SK-N-DZ (cell line): ENCODE results near the gene ZNF668.
"Not testable (repeated sequence)": the region's sequence is repeated elsewhere in the genome, so short reads cannot be mapped to it uniquely, and the experiment has no call there.

ENCODE experiments used
- DNase-seq: peaks from one replicate; pipeline ENCODE4 v3.0.0-alpha.2; 2015; ENCODE audit warnings: low spot score

Gene ZNF668

GRCh38 chr16:31100876-31101641, 27.0 kb upstream of the ZNF668 start:
- DNase-seq, result not testable (repeated sequence)

DNA sequence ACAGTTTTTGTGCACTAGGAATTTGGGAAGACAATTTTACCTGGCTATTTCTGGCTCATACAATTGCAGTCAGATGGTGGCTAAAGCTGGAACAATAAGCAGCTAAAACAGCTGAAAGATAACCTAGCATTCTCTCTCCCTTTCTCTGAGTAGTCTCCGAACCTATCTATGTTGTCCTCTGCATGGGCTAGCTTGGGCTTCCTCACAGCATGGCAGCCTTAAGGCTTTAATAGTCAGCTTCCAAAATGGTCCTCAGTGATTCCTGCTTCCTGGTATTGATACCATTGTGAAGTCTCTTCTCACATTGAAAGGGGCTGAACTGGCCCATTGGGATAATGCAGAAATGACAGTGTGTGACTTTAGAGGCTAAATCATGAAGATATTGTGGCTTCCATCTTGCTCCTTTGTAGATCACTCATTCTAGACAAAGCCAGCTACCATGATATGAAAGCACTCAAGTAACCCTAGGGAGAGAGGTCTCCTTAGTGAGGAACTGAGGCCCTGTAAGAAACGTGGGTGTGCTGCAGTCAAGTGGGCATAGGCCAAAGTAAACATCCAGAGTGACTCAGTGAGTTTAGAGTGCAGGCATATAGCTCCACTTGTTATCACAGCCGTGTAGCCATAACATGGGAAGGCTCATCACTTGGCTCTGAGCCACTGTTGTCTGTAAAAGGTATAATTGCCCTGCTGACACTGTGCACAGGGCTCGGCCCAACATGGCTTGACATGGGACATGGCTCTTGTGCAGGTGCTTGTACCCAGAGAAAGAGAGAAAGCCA, 26.0 kb upstream of the ZNF668 start:
- no peak for DNase-seq

- peak; percentile 97 for DNase-seq
Measured at GRCh38 chr16:31094424-31095120, 20.5 kb upstream of the ZNF668 start, which contains the start of gene VKORC1. TSS of gene VKORC1 (minus strand) at chr16:31094797. CDS start at chr16:31094729, 68 bp downstream.

DNA sequence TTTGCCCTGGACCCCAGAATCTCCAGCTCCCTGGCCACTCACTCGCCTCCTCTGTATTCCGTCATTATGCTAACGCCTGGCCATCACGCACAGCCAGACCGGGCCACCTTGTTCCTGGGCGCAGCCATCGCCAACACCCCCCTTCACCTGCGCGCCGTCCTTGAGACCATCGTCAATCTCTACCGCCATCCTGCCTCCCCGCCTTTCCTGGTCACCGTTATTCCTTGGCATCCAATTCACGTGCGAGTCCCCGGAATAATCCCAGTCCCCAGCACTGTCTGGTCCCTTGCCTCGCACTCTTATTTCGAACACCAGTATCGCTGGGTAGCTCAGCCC, 20.0 kb upstream of the ZNF668 start:
- DNase-seq, result no peak

- peak; percentile 62 for DNase-seq
Measured at GRCh38 chr16:31093132-31093703, 19.2 kb upstream of the ZNF668 start.

DNA sequence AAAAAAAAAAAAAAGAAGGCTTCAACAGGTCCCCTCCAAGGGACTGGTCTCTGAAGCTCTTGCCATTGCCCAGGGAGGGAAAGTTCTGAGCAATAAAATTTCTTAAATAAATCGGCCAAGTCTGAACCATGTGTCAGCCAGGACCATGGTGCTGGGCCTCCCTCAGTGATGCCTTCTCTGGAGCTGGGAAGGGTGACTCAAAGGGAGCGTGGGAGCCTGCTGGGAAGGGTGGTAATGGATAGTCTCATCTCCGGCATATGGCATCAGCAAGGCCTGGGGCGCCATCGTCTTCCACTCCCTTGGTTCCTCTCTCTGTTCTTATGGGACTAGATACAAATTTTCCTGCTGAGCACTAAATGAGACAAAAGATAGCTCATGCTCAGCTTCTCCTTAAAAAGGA, 18.3 kb upstream of the ZNF668 start:
- DNase-seq, result no peak

DNA sequence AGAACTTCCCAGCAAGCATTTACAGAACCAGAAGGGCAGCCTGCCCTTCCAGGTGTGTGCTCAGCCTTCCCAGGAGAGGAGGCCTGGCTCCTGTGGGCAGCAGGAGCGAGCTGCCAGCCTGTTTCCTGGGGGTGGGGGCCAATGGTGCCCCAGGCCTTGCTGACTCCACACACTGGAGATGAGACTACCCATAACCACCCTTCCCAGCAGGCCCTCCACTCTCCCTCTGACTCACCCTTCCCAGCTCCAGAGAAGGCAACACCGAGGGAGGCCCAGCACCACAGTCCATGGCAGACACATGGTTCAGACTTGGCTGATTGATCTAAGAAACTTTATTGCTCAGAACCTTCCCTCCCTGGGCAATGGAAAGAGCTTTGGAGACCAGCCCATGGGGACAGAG, 16.5 kb upstream of the ZNF668 start:
- no peak for DNase-seq

DNA sequence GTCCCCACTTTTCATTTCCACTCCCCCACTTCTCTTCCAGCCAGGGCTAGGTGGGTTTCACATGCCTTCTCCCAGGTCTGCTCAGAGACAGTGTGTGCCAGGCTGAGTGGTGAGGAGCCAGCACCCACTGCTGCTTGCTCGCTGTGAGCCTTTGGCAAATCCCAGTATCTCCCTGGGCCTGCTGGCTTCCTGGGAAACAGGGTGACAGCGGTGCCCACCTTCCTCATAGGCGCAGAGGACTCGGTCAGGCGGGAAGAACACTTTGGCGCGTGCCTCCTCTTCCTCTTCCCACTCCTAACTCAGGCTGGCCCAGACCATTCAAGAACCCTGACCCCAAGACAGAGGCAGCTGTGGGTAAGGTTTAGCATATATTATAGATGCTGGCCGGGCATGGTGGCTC, 15.2 kb upstream of the ZNF668 start:
- no peak for DNase-seq

DNA sequence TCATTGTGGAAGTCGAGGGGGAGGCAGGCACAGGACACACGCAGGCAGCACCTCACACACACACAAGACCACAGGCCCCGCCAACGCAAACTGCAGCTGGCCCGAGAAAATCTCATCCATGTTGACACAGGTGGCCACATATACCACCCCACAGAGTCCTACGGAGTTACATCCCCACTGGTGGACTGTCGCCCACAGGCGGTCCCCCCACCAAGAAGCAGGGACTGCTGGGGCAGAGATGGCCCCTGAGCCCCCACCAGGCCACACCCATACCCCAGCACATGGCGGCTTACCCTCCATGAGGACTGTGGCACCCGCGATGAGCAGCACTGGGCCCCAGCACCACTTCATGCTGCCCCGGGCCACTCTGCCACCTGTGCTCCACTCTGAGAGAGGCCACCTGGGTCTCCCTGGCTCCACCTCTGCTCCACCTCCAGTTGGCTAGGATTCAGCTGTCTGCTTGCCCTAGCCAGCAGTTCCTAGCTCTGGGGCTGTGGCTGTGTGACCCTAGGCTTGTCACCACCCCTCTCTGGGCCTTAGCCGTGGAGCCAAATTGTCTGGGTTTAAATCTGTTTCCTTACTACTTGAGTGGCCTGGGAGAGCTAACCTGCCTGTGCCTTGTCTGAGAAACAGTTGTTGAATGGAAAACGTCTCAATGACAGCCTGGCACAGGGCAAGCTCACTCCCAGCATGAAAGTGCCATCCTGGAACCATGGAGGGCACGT, 14.6 kb upstream of the ZNF668 start, which contains the start of gene PRSS53:
Gene PRSS53, minus strand, starts transcription at position 485 of the 725 bp plus-strand sequence. Its CDS starts 134 bp downstream, at position 351.
- no peak for DNase-seq

DNA sequence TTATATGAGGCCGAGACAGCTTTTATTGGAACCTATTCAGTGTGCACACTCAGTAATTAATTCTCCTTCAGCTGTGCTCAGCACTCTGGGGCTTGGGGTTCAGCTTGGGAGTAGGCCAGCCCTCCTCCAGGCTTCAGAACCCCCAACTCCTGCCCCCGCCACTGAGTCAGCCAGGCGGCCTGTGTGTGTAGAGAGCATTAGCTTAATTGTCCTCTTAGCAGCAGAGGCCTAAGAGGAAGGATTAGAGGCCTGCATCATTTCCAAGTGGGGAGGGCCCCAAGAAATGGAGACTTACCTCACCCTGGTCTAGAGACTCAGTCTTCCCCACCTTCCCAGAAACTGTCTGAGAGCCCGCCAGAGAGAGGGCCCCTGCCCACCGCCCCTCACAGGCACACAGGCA, 13.9 kb upstream of the ZNF668 start:
- no peak for DNase-seq

GRCh38 chr16:31087481-31087880, 13.4 kb upstream of the ZNF668 start:
- DNase-seq, result no peak

- DNase-seq, result no peak
Measured at GRCh38 chr16:31086629-31086906, 12.5 kb upstream of the ZNF668 start.

DNA sequence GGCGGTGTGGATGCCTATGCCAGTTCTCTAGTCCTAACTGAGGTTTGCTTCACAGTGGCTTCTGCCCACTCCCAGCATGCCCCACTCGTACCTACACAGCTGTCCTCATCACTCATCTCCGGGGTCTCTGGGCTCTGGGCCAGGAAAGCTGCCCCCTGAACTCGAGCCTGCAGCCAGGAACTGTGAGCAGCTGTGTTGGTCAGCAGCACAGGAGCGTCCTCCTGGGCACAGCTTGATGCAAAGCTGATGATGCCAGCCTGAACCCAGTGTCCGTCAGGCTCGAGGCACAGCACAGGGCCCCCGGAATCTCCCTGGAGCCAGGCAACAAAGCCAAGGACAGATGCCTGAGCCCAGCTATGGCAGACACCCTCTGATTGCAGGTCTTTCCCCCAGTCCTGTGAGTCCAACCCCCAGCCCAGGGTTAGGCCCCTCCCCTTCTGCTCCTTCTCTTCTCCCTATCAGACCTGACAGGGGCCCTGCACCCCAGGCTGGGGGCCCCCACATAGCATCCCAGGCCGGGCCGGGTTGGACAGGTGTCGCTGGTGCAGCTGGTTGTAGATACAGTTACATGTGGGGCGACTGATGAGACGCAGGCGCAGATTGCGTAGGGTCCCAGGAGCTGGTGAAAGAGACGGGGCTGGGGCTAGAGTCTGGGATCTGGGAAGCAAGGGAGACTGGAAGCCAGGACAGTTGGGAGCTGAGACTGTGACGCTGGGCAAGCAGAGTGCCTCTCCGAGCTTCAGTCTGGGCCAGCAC, 12.0 kb upstream of the ZNF668 start:
- DNase-seq, result no peak

GRCh38 chr16:31085411-31085810, 11.4 kb upstream of the ZNF668 start:
- no peak for DNase-seq

DNA sequence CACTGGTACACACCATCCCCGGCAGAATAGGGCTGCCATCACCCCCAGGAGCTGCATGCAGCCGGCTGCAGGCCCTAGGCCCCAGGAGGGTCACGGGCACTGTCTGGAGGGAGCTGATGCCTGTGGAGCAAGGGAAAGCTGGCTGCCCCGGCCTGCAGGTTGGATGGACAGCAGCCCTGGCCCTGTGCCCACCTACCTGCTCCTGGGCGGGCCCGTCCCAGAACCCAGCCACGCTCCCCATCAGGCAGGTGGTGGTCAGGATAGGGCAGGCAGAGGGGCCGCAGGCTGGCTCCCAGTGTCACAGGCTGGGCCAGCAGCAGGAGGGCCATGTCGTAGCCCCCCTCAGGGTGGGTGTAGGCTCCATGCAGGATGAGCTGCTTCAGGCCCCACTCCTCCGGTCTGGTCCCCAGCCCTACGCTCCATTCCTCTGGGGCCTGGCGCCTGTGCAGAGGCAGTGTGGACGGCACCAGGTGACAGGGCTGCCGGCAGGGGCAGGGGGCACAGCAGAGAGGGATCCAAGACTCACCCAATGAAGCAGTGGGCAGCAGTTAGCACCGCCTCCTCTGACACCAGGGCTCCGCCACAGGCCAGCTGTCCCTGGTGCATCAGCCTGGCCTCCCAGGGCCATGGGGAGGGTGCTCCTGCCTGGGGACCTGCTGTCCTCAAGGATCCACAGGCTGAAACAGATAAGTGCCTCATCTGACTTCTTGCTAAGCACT, 10.7 kb upstream of the ZNF668 start:
- no peak for DNase-seq

GRCh38 chr16:31083981-31084380, 9.9 kb upstream of the ZNF668 start:
- DNase-seq, result no peak

DNA sequence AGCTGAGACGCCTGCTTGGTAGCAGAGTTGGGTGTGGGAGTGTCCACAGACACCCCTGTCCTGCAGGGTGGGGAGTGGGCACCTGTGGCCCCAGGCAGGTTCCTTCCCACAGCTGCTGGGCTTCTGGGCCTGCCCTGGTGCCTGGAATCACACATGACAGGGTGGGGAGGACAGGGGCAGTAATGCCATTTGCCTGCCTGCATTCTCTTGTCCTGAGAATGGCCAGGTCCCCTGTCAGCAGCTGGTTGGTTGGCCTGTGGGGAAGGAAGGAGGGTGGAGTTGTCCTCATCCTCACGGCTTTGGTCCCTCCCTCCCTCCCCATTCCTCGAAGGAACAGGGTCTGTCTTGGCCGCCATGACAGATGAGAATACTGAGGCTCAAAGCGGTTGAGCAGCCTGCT, 9.5 kb upstream of the ZNF668 start:
- no peak for DNase-seq

- no peak for DNase-seq
Measured at GRCh38 chr16:31083081-31083480, 9.0 kb upstream of the ZNF668 start.

GRCh38 chr16:31082368-31083045, 8.5 kb upstream of the ZNF668 start:
- DNase-seq, result no peak
